Skeletal muscle satellite cell (primary cell): ENCODE measurements around the gene ZNF771.

Experiments used
- H3K27me3 ChIP-seq: 2 replicates; pipeline ENCODE4 v1.7.0; 2013; ENCODE audit warnings: low read length; ENCODE audit not compliant: control insufficient read depth, insufficient read depth
- H3K36me3 ChIP-seq: 2 replicates; pipeline ENCODE4 v1.7.0; 2013; ENCODE audit warnings: mild to moderate bottlenecking, control low read depth, low read length; ENCODE audit not compliant: insufficient read depth
- H3K4me1 ChIP-seq: 2 replicates; pipeline ENCODE4 v1.7.0; 2013; ENCODE audit warnings: low read length; ENCODE audit not compliant: control insufficient read depth, insufficient read depth
- H3K4me2 ChIP-seq: 2 replicates; pipeline ENCODE4 v1.7.0; 2013; ENCODE audit warnings: mild to moderate bottlenecking, low read length
- H3K4me3 ChIP-seq: 2 replicates; pipeline ENCODE4 v1.7.0; 2013; ENCODE audit warnings: low read length
- H3K9ac ChIP-seq: 2 replicates; pipeline ENCODE4 v1.7.0; 2013; ENCODE audit warnings: mild to moderate bottlenecking, low read depth, low read length, moderate library complexity
- H3K9me3 ChIP-seq: replicated peaks from 2 replicates; pipeline ENCODE4 v1.7.0; 2013; ENCODE audit warnings: mild to moderate bottlenecking, control low read depth, low read length

ZNF771 gene

DNA sequence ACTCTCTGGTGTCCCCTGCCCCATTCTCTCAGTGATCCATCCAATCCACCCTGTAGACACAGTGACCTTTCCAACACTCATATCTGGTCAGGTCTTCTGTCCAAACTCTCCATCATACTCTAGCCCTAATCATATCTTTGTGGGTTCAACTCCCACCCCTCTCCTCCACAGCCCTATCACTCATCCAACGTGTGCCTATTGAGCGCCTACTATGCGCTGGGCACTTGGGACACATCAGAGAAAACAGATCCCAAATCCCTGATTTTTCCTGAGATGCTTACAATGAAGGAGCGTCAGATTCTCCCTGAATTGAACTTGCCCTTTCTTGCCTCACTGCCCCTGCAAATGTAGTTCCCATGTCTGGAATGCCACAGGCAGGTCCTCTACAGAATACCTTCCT is 20.6 kb downstream of the ZNF771 start:
- no peak overlapping the region for H3K4me2 ChIP-seq
- H3K4me3 ChIP-seq: no peak overlapping the region
- H3K9me3 ChIP-seq: no peaks in the 10 kb centered on the region
- H3K9ac ChIP-seq: no peak overlapping the region
- H3K36me3 ChIP-seq: peaks cover 15% of the 10 kb centered on the region
- no peaks in the 10 kb centered on the region for H3K27me3 ChIP-seq
- peaks cover 15% of the 10 kb centered on the region for H3K4me1 ChIP-seq

DNA sequence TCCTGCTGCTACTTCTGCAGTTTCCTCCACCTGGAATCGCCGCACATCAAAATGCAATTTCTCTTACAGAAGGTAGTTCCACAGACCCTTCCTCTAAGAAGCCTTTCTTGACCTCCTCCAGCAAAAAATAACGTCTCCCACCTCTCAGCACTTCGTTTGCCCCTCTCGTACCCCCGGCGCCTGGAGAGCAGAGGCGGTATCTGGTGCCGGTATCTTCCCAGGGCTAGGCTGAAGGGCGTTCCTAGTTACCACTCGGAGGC is 21.9 kb downstream of the ZNF771 start:
- H3K27me3 ChIP-seq: no peaks in the 10 kb centered on the region
- H3K4me2 ChIP-seq: peak overlapping the region; percentile 94
- peak overlapping the region; percentile 85 for H3K4me3 ChIP-seq
- peak overlapping the region; percentile 72 for H3K9ac ChIP-seq
- peaks cover 4% of the 10 kb centered on the region for H3K36me3 ChIP-seq
- H3K9me3 ChIP-seq: no peaks in the 10 kb centered on the region
- H3K4me1 ChIP-seq: peaks cover 15% of the 10 kb centered on the region

DNA sequence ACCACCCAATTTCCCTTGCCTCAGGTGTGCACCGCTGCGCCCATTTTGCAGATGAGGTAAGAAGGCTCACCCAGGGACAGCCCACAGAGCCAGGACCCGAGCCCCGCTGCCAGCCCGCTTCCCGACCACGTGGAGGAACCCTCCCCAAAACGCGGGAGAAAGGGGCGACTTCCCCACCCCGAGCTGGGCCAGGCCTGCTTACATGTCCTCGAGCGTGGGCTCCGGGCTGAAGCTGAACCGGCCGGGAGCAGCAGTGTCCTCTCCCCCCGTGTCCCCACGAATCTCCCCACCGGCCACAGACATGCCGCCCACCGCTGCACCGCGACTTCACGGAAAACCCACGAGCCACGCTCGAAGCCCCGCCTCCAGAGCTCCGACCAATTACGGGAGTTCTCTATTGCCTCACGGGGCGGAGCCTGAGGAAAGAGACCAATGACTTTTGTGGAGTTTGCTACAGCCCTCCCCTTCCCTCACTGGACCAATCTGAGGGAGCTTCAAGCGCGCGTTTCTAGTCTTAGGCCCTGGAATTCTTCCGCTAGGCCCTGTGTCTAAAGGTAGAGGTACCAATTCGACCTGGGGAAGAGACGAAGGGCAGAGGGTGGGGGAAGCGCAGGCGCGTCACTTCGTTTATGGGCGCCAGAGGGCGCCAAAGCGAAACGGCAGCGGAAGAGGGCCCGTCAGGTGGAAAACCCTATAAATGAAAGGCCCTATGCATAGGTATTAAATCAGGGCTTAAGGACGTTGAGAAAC is 22.4 kb downstream of the ZNF771 start, which contains the start of gene DCTPP1:
Gene DCTPP1, minus strand, starts transcription at position 353 of the 750 bp plus-strand sequence. Its CDS starts 50 bp downstream, at position 303.
- Histone ChIP-seq H3K36me3 (peaks cover 4% of the 10 kb centered on the region), H3K9me3 (no peaks in the 10 kb centered on the region), H3K9ac (peak within 1 kb of the TSS; percentile 72), H3K4me1 (peaks cover 15% of the 10 kb centered on the region), H3K27me3 (peaks cover 1% of the 10 kb centered on the region), H3K4me2 (peak within 1 kb of the TSS; percentile 94), H3K4me3 (peak within 1 kb of the TSS; percentile 85)

DNA sequence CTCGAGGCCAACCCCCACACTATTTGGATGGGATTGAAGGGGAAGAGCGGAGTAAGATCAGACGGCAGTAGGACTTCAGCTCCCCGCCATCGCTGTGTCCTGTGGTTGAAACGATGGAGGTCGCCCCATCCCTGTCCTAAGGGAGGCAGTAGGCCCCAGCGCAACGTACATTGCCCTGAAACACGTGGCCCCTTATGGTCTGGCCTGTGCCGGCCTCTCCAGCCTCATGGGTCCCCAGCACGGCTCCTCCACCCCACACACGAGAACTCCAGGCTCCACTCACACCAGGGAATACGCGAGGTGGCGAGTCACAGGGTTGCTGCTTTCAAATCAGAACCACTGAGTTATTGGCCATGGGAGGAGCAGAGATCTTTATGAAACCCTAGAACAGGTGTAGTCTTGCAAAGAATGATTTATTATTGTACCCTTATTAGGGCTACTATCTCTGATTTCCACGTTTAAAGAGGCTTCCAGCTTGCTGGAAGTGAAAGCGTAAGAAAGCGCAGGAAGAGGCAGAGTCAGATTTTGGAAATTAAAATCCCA is 23.1 kb downstream of the ZNF771 start:
- Histone ChIP-seq H3K4me3 (peak overlapping the region; percentile 85), H3K36me3 (peaks cover 4% of the 10 kb centered on the region), H3K9ac (peak overlapping the region; percentile 47), H3K4me2 (peak overlapping the region; percentile 94), H3K27me3 (peaks cover 4% of the 10 kb centered on the region), H3K4me1 (peaks cover 15% of the 10 kb centered on the region), H3K9me3 (no peaks in the 10 kb centered on the region)

GRCh38 chr16:30434852-30435251 is 27.4 kb downstream of the ZNF771 start:
- no peaks in the 10 kb centered on the region for H3K9me3 ChIP-seq
- H3K27me3 ChIP-seq: peaks cover 9% of the 10 kb centered on the region
- no peak overlapping the region for H3K9ac ChIP-seq
- peaks cover 6% of the 10 kb centered on the region for H3K4me1 ChIP-seq
- H3K36me3 ChIP-seq: no peaks in the 10 kb centered on the region
- no peak overlapping the region for H3K4me2 ChIP-seq
- no peak overlapping the region for H3K4me3 ChIP-seq

DNA sequence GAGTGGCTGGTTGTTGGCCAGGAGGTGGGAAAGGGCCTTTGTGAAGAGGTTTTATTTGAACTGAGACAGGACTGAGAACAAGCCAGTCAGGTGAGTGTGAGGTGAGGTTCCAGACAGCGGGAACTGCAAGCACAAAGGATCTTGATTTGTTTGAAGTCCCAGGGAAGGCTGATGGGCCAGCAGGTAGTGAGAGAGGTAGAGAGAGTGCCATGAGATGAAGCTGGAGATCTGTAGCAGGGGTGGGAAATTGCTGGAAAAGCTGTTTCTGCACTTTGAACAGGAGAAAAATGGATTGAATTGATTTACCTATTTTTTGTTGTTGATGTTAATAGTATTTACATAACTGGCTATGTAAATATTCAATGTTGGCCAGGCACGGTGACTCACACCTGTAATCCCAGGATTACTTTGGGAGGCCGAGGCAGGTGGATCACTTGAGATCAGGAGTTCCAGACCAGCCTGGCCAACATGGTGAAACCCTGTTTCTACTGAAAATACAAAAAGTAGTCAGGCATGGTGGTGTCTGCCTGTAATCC is 30.2 kb downstream of the ZNF771 start:
- Histone ChIP-seq H3K9me3 (no peaks in the 10 kb centered on the region), H3K9ac (no peak overlapping the region), H3K4me3 (no peak overlapping the region), H3K4me2 (no peak overlapping the region), H3K36me3 (no peaks in the 10 kb centered on the region), H3K27me3 (peaks cover 9% of the 10 kb centered on the region), H3K4me1 (no peaks in the 10 kb centered on the region)

- no peaks in the 10 kb centered on the region for H3K4me1 ChIP-seq
- no peak overlapping the region for H3K4me2 ChIP-seq
- H3K27me3 ChIP-seq: peaks cover 9% of the 10 kb centered on the region
- no peak overlapping the region for H3K9ac ChIP-seq
- H3K4me3 ChIP-seq: no peak overlapping the region
- H3K36me3 ChIP-seq: peaks cover 7% of the 10 kb centered on the region
- no peaks in the 10 kb centered on the region for H3K9me3 ChIP-seq
Measured at GRCh38 chr16:30438835-30439234, 31.4 kb downstream of the ZNF771 start.

DNA sequence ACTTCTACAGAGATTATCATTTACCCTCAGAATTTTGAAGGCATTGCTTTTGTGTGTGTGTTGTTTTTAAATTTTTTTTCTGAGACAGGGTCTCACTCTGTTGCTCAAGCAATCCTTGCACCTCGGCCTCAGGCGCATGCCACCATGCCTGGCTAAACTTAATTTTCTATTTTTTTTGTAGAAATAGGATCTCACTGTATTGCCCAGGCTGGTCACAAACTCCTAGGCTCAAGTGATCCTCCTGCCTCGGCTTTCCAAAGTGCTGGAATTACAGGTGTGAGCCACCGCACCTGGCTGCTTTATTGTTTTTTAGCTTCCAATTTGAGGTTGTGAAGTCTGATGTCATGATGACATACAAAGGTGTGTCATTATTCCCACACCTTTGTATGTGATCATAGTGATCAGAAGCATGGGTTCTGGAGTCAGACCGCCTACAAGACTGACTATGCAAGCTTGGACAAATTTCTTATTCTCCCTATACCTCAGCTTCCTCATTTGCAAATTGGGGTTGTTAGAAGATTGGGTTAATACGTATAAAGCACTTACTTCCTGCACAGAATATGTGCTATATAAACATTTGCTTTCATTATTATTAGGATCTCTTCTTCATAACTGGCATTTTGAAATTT is 32.4 kb downstream of the ZNF771 start:
- H3K36me3 ChIP-seq: peaks cover 16% of the 10 kb centered on the region
- no peak overlapping the region for H3K4me3 ChIP-seq
- H3K9me3 ChIP-seq: no peaks in the 10 kb centered on the region
- H3K27me3 ChIP-seq: peaks cover 8% of the 10 kb centered on the region
- no peak overlapping the region for H3K4me2 ChIP-seq
- H3K9ac ChIP-seq: no peak overlapping the region
- H3K4me1 ChIP-seq: peaks cover 7% of the 10 kb centered on the region

DNA sequence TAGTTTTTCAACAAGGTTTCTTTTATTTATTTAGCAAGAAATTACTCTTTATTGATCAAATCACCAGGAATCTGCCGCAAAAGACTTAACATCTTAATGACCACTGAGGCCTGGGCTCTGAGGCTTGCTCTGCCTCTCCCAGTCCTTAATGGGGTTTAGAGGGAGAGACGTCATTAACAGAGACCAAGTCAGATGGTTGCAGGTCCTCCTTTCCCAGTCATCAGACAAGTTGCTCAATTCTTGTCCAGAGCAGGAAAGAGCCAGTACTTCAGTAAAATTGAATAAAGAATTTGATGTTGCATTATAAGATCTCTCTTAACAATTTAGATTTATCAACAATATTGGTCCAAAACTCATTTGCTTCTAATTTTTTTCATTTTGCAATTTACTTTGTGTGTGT is 36.2 kb downstream of the ZNF771 start:
- Histone ChIP-seq H3K27me3 (no peaks in the 10 kb centered on the region), H3K9ac (no peak overlapping the region), H3K9me3 (no peaks in the 10 kb centered on the region), H3K36me3 (peaks cover 16% of the 10 kb centered on the region), H3K4me1 (peaks cover 15% of the 10 kb centered on the region), H3K4me3 (no peak overlapping the region), H3K4me2 (no peak overlapping the region)

DNA sequence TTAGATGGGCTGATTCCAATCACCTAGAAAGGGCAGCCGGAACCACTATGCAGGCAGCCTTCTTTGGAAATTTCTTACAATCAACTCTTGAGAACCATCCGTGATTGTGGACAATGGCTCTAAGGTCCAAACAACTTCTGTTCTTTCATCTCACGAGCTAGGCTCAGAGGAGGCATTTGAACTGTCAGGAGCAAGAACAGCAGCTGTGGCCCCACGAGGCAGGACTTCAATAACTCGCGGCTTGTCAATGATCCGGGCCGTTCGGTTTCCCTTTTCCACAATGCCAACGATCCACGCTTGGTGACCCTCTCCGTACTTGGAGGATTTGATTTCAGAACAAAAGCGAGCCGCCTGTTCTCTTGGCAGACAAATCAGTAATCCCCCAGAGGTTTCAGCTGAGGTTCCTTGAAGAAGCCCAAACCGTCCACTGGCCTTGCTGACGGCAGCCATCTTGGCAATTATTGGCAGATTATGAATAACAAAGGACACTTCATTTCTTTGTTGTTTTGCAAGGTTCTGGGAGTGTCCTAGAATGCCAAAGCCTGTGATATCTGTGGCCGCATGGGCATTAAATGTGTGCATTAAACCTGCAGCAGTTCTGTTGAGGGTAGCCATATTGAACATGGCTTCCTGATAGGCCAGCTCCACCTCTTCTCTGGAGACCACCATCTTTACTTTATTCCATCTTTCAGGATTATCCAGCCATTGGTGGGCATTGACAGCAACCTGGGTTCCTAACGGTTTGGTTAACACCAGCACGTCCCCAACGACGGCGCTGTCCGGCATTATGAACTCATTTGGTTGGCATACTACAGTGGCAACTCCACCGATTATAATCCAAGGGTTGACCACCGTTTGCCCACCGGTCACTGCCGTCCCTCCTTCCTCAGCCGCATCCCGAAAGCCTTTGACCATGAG is 37.1 kb downstream of the ZNF771 start:
- Histone ChIP-seq H3K4me1 (peaks cover 15% of the 10 kb centered on the region), H3K9ac (peak overlapping the region; percentile 96)

DNA sequence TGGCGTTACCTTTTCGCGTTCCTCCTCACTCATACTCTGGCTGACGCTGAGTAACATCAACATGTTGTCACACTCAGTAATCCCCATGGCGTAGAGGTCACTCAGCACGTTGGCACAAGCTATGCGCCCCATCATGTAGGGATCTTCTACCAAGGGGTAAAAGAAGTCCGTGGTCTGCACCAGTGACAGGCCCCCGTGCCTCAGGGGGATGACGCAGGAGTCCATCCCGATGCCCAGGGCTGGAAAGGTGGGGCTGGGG is 37.7 kb downstream of the ZNF771 start:
- H3K4me2 ChIP-seq: peak overlapping the region; percentile 90
- H3K9ac ChIP-seq: peak overlapping the region; percentile 96
- peak overlapping the region; percentile 81 for H3K4me3 ChIP-seq
- H3K27me3 ChIP-seq: no peaks in the 10 kb centered on the region
- peaks cover 16% of the 10 kb centered on the region for H3K36me3 ChIP-seq
- H3K9me3 ChIP-seq: no peaks in the 10 kb centered on the region
- H3K4me1 ChIP-seq: peaks cover 15% of the 10 kb centered on the region

More for the DNA sequence above, 37.1 kb downstream of the ZNF771 start:
- peaks cover 16% of the 10 kb centered on the region for H3K36me3 ChIP-seq
- peak overlapping the region; percentile 90 for H3K4me2 ChIP-seq
- peak overlapping the region; percentile 81 for H3K4me3 ChIP-seq
- no peaks in the 10 kb centered on the region for H3K9me3 ChIP-seq
- no peaks in the 10 kb centered on the region for H3K27me3 ChIP-seq
